H9 (cell line): ENCODE results near the gene MLLT11. TPM values are rescaled to one million over a fixed set of nuclear protein-coding genes. Genes with fewer than 3 reads are reported as not detected.

Experiments
- DNase-seq: peaks from one replicate; pipeline ENCODE4 v3.0.0-alpha.2; 2017
- H2AFZ ChIP-seq: one replicate; pipeline ENCODE4 v1.6.1; 2013; ENCODE audit warnings: mild to moderate bottlenecking, low read length, control low read depth, moderate library complexity
- H2AK5ac ChIP-seq: 2 replicates; pipeline ENCODE4 v1.6.1; 2013; ENCODE audit warnings: low read length, control low read depth, mixed read lengths; ENCODE audit not compliant: insufficient read length
- H2BK120ac ChIP-seq: one replicate; pipeline ENCODE4 v1.6.1; 2013; ENCODE audit warnings: low read depth, mild to moderate bottlenecking, low read length, control low read depth, inconsistent platforms; ENCODE audit not compliant: poor library complexity, severe bottlenecking
- H2BK12ac ChIP-seq: 2 replicates; pipeline ENCODE4 v1.6.1; 2013; ENCODE audit warnings: low read length, control low read depth, mixed read lengths, low read depth; ENCODE audit not compliant: insufficient read length
- H2BK15ac ChIP-seq: 2 replicates; pipeline ENCODE4 v1.6.1; 2013; ENCODE audit warnings: low read depth, low read length, control low read depth
- H2BK20ac ChIP-seq: one replicate; pipeline ENCODE4 v1.6.1; 2013; ENCODE audit warnings: low read depth, mild to moderate bottlenecking, low read length, control low read depth, inconsistent platforms; ENCODE audit not compliant: poor library complexity, severe bottlenecking
- H2BK5ac ChIP-seq: 2 replicates; pipeline ENCODE4 v1.6.1; 2013; ENCODE audit warnings: low read length, control low read depth, mixed read lengths; ENCODE audit not compliant: insufficient read length
- H3K14ac ChIP-seq: 2 replicates; pipeline ENCODE4 v1.6.1; 2013; ENCODE audit warnings: low read length, control low read depth; ENCODE audit not compliant: insufficient read depth
- H3K18ac ChIP-seq: 2 replicates; pipeline ENCODE4 v1.6.1; 2013; ENCODE audit warnings: low read depth, mild to moderate bottlenecking, mixed read lengths, low read length, control low read depth; ENCODE audit not compliant: insufficient read length
- H3K23ac ChIP-seq: 2 replicates; pipeline ENCODE4 v1.6.1; 2013; ENCODE audit warnings: low read length, control low read depth, mixed read lengths, low read depth; ENCODE audit not compliant: insufficient read length
- H3K23me2 ChIP-seq: 2 replicates; pipeline ENCODE4 v1.6.1; 2013; ENCODE audit warnings: low read depth, mild to moderate bottlenecking, mixed read lengths, low read length, control low read depth; ENCODE audit not compliant: insufficient read length, poor library complexity, severe bottlenecking
- H3K27ac ChIP-seq: 2 replicates; pipeline ENCODE4 v1.5.1; 2013; ENCODE audit warnings: low read length, control low read depth, mixed read lengths, low read depth; ENCODE audit not compliant: insufficient read length
- H3K27me3 ChIP-seq: 2 replicates; pipeline ENCODE4 v1.6.1; 2013; ENCODE audit warnings: low read length, control low read depth, inconsistent platforms; ENCODE audit not compliant: insufficient read depth
- H3K4ac ChIP-seq: 2 replicates; pipeline ENCODE4 v1.6.1; 2013; ENCODE audit warnings: low read depth, mild to moderate bottlenecking, control low read depth, inconsistent platforms, low read length, moderate library complexity
- H3K4me1 ChIP-seq: 2 replicates; pipeline ENCODE4 v1.6.1; 2013; ENCODE audit warnings: low read length, control low read depth, inconsistent platforms; ENCODE audit not compliant: insufficient read depth
- H3K4me2 ChIP-seq: 2 replicates; pipeline ENCODE4 v1.6.1; 2013; ENCODE audit warnings: low read length, control low read depth, mixed read lengths; ENCODE audit not compliant: insufficient read length, insufficient read depth
- H3K56ac ChIP-seq: 2 replicates; pipeline ENCODE4 v1.6.1; 2013; ENCODE audit warnings: low read depth, mild to moderate bottlenecking, mixed read lengths, low read length, control low read depth; ENCODE audit not compliant: insufficient read length
- H3K79me1 ChIP-seq: 2 replicates; pipeline ENCODE4 v1.6.1; 2013; ENCODE audit warnings: low read depth, mild to moderate bottlenecking, moderate library complexity, low read length, control low read depth, inconsistent platforms; ENCODE audit not compliant: insufficient read depth, poor library complexity, severe bottlenecking
- H3K79me2 ChIP-seq: 2 replicates; pipeline ENCODE4 v1.6.1; 2013; ENCODE audit warnings: low read length, control low read depth, inconsistent platforms; ENCODE audit not compliant: insufficient read depth
- H3K9ac ChIP-seq: 2 replicates; pipeline ENCODE4 v1.6.1; 2013; ENCODE audit warnings: low read length, control low read depth, mixed read lengths; ENCODE audit not compliant: insufficient read length; ENCODE audit errors: extremely low read depth
- H3K9me3 ChIP-seq: one replicate; pipeline ENCODE4 v1.6.1; 2013; ENCODE audit warnings: low read depth, low read length, inconsistent platforms; ENCODE audit not compliant: control insufficient read depth
- H3T11ph ChIP-seq: one replicate; pipeline ENCODE4 v1.6.1; 2013; ENCODE audit warnings: mild to moderate bottlenecking, low read length, control low read depth, inconsistent platforms
- H4K20me1 ChIP-seq: one replicate; pipeline ENCODE4 v1.6.1; 2013; ENCODE audit not compliant: control insufficient read depth, insufficient read length, insufficient read depth
- H4K5ac ChIP-seq: 2 replicates; pipeline ENCODE4 v1.6.1; 2013; ENCODE audit warnings: low read depth, mild to moderate bottlenecking, mixed read lengths, low read length, control low read depth; ENCODE audit not compliant: insufficient read length
- H4K8ac ChIP-seq: replicated peaks from 2 replicates; pipeline ENCODE4 v1.6.1; 2013; ENCODE audit warnings: low read length, control low read depth, mixed read lengths, low read depth; ENCODE audit not compliant: insufficient read length
- H4K91ac ChIP-seq: 2 replicates; pipeline ENCODE4 v1.6.1; 2013; ENCODE audit warnings: low read depth, mild to moderate bottlenecking, moderate library complexity, mixed read lengths, low read length, control low read depth; ENCODE audit not compliant: insufficient read length
- H3K27ac Mint-ChIP-seq, 3 experiments: 2 replicates in 2 of 3; 3 replicates in 1 of 3; pipeline ENCODE4 v1.8.0; 2020 to 2021; ENCODE audit warnings: mixed read lengths in 3 of 3, mild to moderate bottlenecking in 1 of 3, moderate library complexity in 1 of 3
- H3K27me3 Mint-ChIP-seq: 2 replicates; pipeline ENCODE4 v1.8.0; 2021; ENCODE audit warnings: low read depth, mild to moderate bottlenecking, moderate library complexity, mixed read lengths
- H3K36me3 Mint-ChIP-seq, 3 experiments: 2 replicates in 2 of 3; 3 replicates in 1 of 3; pipeline ENCODE4 v1.8.0; 2020 to 2021; ENCODE audit warnings: low read depth in 3 of 3, mixed read lengths in 3 of 3; ENCODE audit not compliant: insufficient read depth in 1 of 3
- H3K4me1 Mint-ChIP-seq, 2 experiments: 2 replicates each; pipeline ENCODE4 v1.8.0; 2020; ENCODE audit warnings: mixed read lengths in 2 of 2
- H3K4me3 Mint-ChIP-seq, 2 experiments: 2 replicates in 1 of 2; 3 replicates in 1 of 2; pipeline ENCODE4 v1.8.0; 2020 to 2021; ENCODE audit warnings: mild to moderate bottlenecking in 2 of 2, mixed read lengths in 2 of 2, moderate library complexity in 1 of 2
- H3K9me3 Mint-ChIP-seq, 2 experiments: 2 replicates in 1 of 2; 3 replicates in 1 of 2; pipeline ENCODE4 v1.8.0; 2020; ENCODE audit warnings: mild to moderate bottlenecking in 2 of 2, mixed read lengths in 2 of 2, moderate library complexity in 1 of 2
- WGBS: extraction: QIAGEN DNeasy Blood & Tissue Kit; methylation state at CpG from one replicate; pipeline ENCODE4 v1.1.7; 2013; ENCODE audit warnings: missing lambda C conversion rate, low lambda C conversion rate, mixed read lengths; ENCODE audit not compliant: insufficient read length; ENCODE audit errors: extremely low coverage; 5-methylcytosine and 5-hydroxymethylcytosine counted together
- total RNA-seq: library from RNA; stranded (reverse); gene quantifications from 2 replicates; pipeline ENCODE4 v1.2.1, GENCODE V29; 2021
- TF ChIP-seq, protein P1 (sequence below): fragments of 200-600 bp; sonication (generic); conservative IDR thresholded peaks from 3 replicates; pipeline ENCODE4 v1.8.0; 2021; ENCODE audit warnings: antibody characterized with exemption, mild to moderate bottlenecking

The MLLT11 gene
- total RNA-seq, 1 experiment from 2014 or later: 13.2 TPM

GRCh38 chr1:151047591-151047924 is 12.6 kb upstream of the MLLT11 start, which contains the start of gene C1orf56:
Gene C1orf56, plus strand, starts transcription at chr1:151047751. Its CDS starts 97 bp downstream, at chr1:151047848.
- Mint-ChIP-seq H3K9me3 (no peaks in the 10 kb centered on the region), H3K27ac (peak within 1 kb of the TSS; percentile 95 to 99 (median 96)), H3K27me3 (no peaks in the 10 kb centered on the region), H3K4me1 (peaks cover 17 to 19% of the 10 kb centered on the region in 2 experiments), H3K4me3 (peak within 1 kb of the TSS; percentile 95 to 98), H3K36me3 (peaks cover 0 to 15% (median 11%) of the 10 kb centered on the region in 3 experiments; a peak in 5 of 7 replicates)
- no peak within 1 kb of the TSS for H2BK15ac ChIP-seq
- no peaks in the 10 kb centered on the region for H3K9me3 ChIP-seq
- H3K79me1 ChIP-seq: no peaks in the 10 kb centered on the region
- no peak within 1 kb of the TSS for H3K23ac ChIP-seq
- no peaks in the 10 kb centered on the region for H3K79me2 ChIP-seq
- H3K4ac ChIP-seq: no peak within 1 kb of the TSS
- H4K20me1 ChIP-seq: no peaks in the 10 kb centered on the region
- no peak within 1 kb of the TSS for H3T11ph ChIP-seq
- H2BK12ac ChIP-seq: no peak within 1 kb of the TSS
- H3K9ac ChIP-seq: peak within 1 kb of the TSS; percentile 51
- no peak within 1 kb of the TSS for H2BK5ac ChIP-seq
- WGBS: no CpG with 5 or more reads among the region's 29 CpGs
- peak within 1 kb of the TSS; percentile 12 for H3K18ac ChIP-seq
- no peak within 1 kb of the TSS for H4K91ac ChIP-seq
- no peak within 1 kb of the TSS for H2BK20ac ChIP-seq
- no peak within 1 kb of the TSS for H2AK5ac ChIP-seq
- peak within 1 kb of the TSS; percentile 66 for H3K14ac ChIP-seq
- H4K5ac ChIP-seq: no peak within 1 kb of the TSS
- H2AFZ ChIP-seq: peak within 1 kb of the TSS; percentile 83
- H3K4me1 ChIP-seq: no peaks in the 10 kb centered on the region; the same call in 1 of the 2 replicates
- no peak within 1 kb of the TSS for H2BK120ac ChIP-seq
- H4K8ac ChIP-seq: no peak within 1 kb of the TSS
- peaks cover 4% of the 10 kb centered on the region for H3K23me2 ChIP-seq
- no peaks in the 10 kb centered on the region for H3K27me3 ChIP-seq
- peak within 1 kb of the TSS; percentile 60 for H3K4me2 ChIP-seq
- DNase-seq: peak; percentile 79
- TF ChIP-seq, protein P1, sequence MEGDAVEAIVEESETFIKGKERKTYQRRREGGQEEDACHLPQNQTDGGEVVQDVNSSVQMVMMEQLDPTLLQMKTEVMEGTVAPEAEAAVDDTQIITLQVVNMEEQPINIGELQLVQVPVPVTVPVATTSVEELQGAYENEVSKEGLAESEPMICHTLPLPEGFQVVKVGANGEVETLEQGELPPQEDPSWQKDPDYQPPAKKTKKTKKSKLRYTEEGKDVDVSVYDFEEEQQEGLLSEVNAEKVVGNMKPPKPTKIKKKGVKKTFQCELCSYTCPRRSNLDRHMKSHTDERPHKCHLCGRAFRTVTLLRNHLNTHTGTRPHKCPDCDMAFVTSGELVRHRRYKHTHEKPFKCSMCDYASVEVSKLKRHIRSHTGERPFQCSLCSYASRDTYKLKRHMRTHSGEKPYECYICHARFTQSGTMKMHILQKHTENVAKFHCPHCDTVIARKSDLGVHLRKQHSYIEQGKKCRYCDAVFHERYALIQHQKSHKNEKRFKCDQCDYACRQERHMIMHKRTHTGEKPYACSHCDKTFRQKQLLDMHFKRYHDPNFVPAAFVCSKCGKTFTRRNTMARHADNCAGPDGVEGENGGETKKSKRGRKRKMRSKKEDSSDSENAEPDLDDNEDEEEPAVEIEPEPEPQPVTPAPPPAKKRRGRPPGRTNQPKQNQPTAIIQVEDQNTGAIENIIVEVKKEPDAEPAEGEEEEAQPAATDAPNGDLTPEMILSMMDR: no peak
- no peak within 1 kb of the TSS for H3K27ac ChIP-seq
- H3K56ac ChIP-seq: no peak within 1 kb of the TSS
